Amniotic stem cell (primary cell): ENCODE data around the gene DKC1.

Experiments
- DNase-seq: peaks from one replicate; lab custom pipeline; 2025; lab: John Stamatoyannopoulos, UW

DKC1 gene

DNA sequence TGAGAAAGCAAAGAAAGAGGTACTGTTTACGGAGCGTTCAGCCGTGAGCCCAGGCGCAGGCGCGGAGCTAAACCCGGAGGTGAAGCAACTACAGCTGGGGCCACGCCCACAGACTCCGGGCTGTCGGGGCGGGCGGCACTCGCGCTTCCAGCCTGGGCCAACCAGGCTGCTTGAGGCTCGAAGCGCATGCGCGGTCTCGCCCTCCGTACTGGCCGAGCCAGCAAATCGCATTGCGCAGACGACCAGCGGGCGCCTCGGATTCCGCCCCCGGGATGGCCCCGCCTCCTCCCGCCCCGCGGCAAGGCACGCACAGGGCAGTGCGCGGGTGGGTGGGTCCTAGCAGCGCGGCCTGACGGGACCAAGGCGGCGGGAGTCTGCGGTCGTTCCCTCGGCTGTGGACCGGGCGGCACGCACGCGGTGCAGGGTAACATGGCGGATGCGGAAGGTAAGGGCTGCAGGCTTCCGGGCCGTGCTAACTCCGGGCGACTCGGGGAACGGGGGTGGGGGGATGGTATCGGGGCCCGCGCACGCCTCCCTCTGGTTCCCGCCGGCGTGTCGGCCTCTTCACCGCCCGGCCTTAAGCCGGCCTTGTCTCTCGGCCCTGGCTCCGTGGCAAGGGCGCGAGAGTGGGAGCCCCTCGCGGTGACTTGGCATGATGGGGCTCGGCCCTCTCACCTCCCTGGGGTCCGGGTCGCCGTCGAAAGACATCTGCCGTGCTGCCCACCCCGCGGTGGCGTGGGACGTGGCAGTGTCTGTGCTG lies at the start of gene DKC1:
TSS of gene DKC1 (plus strand) at position 328 of the 760 bp plus-strand sequence. CDS start at position 430, 102 bp downstream.
- peak; percentile 80 for DNase-seq

DNA sequence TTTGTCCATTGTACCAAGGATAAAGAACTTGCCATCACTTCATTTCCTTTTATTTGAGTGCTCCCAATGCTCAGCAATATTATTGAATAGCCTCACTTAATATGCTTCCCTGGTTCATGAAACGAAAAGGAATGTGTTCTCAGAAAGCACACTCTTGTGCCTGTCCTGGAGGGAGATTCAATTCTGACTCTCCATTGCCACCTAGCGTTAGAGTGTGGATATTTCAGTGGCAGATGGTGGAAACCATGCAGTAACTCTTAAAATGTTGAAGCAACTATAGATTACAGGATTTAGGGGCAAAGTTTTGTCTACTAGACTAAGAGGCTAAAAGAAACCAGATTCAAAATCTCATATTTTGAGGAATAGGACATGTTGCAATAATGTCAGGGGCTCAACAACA lies 47.7 kb upstream of the DKC1 start:
- DNase-seq = peak; percentile 0

DNA sequence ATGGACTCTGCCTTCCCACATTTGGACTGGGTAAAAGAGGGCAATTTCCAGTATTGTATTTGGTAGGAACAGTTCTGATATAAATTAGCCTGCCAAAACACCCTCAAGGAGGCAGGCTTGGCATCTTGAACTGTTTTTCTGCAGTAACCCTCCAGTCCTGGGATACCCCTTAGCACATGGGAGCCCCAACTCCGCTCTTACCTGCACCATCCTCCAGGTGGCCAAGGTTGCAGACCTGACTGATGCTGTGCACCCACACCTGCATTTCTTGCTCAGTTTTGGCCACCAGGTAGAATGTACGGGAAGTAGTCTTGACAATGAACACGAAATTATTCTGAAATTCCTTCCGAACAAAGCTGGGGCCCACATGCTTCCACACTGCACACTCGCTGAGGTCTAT lies 46.8 kb upstream of the DKC1 start:
- no peak for DNase-seq

DNA sequence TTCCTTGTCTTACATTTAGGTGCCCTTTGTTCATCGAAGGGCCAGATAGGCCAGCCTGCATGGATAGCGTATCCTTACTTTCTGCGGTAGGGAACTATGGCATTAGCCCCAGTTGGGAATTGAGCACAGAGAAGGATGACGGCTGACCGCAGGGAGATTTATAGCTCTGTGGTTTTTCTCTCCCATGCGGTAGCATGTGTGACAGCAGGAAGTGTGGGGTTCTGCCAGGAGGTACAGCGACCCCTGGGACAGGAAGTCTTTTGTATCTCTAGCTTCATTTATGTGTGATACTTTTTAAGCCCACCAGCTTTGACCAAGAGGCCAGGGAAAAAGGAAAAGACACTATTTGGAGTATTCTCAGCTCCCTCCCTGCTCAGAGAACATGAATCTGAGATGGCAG lies 44.8 kb upstream of the DKC1 start:
- DNase-seq = no peak

DNA sequence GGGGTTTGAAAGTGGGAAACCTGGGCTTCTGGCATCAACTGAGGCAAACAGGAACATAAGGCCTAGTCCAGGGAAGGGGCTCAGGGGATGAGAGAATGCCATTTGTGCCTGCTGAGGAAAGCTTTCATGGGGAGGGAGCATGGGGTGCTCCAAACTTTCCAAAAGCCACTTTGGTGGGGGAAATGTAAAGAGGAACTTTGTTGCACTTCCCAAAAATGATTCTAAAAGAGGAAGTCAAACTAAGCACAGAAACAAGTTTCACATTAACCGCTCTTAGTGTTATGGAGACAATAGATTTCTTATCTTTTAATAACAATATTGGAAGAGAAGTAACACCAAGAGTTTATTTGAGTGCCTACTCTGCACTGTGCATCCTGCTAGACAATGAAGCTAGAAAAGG lies 44.0 kb upstream of the DKC1 start:
- no peak for DNase-seq

DNA sequence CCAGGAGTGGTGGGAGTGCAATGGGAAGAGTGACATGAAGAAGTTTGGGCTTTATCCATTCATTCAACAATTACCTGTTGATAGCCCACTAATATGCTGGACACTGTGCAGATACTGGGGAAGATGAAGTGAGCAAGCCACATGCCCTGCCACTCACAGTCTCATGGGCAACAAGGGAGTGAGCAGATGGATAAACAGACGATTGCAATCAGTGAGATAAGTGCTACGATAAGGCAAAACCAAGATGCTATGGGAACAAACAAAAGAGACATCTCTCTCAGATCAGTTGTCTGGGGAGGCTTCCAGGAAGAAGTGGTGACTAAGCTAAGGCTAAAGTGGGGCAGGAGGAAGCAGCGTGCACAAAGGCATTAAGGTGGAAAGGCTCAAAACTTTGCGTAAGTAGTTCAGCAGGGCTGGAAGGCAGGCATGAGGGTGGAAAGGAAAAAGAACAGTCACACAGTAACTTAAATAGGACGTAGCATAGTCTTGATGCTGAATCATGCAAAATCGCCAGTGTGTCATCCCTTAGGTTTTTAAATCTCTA lies 43.5 kb upstream of the DKC1 start:
- no peak for DNase-seq

DNA sequence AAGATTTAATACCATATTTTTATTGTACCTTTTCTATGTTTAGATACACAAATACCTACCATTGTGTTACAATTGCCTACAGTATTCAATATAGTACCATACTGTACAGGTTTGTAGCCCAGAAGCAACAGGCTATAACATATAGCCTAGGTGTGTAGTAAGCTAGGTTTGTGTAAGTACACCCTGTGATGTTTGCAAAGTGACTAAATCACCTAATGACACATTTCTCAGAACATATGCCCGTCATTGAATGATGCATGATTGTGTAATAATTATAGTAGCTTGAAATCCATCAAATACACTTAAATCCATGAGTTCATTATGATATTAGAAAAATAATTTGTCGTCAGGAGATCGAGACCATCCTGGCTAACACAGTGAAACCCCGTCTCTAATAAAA lies 42.6 kb upstream of the DKC1 start:
- no peak for DNase-seq

DNA sequence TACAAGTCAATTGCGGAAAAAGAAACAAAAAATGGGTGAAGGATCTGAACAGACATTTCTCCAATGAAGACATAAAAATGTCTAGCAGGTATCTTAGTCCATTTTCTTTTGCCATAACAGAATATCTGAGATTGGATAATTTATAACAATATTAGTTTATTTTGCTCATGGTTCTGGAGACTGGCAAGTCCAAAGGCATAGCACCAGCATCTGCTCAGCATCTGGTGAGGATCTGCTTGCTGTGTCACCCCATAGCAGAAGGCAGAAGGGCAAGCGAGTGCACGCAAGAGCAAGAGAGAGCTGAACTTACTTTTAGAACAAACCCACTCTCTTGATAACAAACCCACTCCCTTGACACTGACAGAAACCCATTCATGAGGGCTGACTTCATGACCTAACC lies 41.5 kb upstream of the DKC1 start:
- DNase-seq = no peak

DNA sequence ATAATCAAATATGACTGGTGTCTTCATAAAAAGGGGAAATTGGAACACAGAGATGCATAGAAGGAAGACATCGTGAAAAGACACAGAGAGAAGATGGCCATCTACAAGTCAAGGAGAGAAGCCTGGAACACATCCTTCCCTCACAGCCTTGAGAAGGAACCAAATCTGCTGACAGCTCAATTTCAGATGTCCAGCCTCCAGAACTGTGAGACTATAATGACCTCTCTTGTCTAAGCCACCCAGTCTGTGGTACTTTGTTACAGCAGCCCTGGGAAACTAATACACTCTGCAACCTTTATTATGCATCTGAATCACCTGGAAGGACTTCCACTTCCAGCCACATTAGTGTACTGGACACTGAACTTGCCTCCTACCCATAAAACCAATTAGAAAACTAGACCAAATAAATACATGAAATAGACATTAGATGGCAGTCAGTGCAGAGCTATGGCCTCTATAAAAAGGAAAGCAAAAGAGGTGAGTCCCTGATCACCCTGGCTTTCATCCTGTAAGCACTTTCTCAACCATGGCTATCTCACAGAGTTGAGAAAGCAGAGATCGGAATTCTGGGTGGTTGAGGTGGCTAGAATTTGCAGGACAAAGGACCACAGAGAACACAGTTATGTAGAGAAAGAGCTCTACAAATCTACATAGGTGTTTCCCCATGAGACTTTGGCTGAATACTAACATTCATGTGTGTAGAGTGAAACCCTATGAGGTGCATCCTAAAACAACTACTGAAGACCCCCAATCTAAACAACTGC lies 37.5 kb upstream of the DKC1 start:
- no peak for DNase-seq

DNA sequence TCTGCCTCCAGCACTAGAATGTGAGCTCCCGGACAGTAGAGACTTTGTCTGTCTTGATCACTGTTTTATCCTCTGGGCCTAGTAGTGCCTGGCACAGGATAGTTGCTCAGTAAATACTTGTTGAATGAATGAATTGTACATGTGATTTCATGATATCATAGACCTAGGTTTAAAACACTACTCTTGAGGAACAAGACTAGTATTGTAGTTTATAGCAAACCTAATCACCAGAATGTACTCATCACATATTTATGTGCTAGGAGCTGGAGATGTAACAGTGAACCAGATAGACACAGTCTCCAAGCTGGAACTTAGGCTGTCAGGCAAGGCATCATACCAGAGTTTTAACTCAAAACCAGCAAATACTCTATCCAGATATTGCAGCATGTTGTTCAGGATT lies 35.2 kb upstream of the DKC1 start:
- no peak for DNase-seq

DNA sequence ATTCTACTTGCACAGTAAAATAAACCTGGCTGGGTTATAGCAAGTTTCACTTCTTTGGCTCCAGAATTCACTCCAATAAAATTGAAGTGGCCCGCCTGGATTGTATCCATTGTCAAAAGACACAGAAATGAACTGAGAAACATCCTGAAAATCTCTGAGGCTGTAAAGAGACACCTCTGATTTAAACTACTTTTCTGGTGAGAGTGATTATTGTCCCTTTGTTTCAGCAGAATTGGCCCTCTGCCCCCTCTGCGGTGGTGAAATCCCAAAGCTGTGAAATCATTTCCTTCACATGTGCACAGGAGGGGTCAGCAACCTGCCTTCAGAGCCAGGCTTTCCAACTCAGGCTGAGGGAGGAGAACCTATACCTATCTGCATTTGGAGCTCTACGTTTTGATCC lies 34.8 kb upstream of the DKC1 start:
- no peak for DNase-seq

DNA sequence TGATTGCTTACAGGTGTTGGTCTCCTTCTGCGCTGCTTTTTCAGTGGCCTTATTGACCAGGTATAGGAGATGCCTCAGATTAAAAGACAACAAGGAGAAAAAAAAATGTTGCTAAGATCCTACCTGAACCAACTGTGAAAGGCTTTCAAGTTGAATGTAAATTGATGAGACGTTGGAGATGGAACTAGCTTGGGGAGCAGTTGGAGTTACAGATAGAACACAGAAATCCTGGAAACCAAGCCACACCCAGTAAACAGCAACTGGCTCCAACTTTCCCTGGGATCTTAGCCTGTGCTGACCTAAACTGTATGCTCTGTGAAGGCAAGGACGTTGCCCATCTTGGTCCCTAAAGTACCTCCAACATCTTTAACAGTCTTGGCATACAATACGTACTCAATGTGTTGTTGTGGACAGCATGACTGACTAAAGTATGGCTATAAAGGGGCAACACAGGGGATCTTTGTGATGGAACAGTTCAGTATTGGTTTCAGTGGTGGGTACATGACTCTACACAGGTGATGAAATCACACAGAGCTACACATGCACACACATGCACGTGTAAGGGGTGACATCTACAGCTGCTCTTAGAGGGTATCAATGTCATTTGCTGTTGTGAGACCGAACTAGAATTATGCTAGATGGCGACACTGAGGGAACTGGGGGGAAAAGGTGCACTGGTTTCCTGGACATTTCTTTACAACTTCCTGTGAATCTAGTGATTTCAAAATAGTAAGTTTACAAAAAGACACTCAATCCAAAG lies 34.1 kb upstream of the DKC1 start:
- DNase-seq = no peak

DNA sequence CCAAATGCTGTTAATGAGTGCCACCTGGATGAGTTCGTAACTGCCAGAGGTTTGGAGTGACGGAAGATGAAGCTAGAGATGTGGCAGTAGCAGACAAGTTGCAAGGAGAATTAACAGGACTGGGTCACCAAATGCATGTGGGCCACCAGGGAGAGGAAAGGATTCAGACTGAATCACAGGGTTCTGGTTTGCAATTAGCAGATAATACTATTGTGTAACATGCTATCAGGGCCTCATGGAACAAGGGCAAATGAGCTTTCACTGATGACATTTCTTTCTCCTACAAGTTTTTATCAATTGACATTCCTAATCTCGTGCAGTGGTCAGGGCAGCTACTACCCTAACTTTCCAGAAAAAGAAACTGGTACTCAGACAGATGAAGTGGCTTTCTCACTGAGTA lies 33.2 kb upstream of the DKC1 start:
- no peak for DNase-seq

DNA sequence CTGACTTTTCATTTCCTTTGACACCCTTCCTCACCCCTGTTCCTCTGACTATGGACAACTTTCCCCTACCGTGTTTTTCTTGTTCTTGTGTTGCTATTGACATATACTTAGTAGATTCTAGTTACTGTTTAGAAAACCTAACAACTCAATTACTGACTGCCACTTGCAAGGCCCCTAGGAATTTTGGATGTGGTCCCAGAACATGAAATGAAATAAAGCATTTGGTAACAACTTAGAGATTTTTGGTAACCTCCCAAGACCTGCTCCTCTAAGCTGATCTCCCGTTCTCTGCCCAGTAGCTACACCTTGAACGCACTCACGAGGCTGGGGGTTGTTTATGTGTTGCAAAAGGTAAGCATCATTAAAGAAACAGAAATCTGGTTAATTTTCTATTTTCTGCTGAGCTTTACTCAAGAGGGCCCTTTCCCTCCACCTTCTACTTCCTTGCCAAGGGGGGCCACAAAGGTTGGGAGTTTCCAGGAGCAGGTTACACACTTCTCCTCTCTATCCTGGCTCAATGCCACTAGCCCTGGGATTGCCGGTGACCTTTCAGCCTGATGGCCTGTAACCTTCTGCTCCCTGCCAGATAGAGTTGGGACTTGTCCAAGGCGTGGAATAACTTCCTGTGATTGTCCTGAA lies 32.3 kb upstream of the DKC1 start:
- DNase-seq = no peak

DNA sequence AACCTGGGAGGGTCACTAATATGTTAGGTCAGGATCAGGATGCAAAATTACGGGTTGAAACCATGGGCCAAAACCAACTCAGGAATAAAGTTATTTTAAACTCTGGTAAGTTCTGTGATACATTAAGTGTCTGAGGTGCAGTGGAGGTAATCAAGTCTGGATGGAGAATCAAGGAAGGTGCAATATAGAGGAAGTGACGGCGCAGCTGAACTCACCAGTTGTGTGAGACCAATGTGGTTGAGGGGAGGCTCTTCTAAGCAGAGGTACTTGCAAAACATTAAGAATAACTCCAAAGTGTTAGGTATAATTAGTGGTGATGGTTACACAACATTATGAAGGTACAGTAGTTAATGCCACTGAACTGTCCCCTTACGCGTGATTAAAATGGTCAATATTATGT lies 31.5 kb upstream of the DKC1 start:
- no peak for DNase-seq

DNA sequence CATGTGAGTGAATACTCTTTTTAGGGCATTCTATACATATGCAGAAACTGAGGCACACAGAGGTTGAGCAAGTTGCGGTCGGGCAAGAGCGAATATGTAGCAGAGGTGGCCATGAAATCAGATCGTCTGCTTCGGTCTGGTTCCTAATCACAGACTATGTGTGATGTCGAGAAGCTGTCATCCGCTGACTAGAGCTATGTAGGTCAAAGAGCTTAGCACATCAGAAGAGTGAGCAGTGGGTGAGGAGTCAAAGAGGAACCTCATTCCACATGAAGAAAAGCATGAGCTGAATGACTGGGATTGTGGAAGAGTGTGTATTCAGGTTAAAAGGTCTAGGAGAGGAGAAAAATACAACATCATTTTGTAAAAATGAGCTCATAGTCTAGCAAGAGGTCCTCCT lies 30.8 kb upstream of the DKC1 start:
- no peak for DNase-seq

DNA sequence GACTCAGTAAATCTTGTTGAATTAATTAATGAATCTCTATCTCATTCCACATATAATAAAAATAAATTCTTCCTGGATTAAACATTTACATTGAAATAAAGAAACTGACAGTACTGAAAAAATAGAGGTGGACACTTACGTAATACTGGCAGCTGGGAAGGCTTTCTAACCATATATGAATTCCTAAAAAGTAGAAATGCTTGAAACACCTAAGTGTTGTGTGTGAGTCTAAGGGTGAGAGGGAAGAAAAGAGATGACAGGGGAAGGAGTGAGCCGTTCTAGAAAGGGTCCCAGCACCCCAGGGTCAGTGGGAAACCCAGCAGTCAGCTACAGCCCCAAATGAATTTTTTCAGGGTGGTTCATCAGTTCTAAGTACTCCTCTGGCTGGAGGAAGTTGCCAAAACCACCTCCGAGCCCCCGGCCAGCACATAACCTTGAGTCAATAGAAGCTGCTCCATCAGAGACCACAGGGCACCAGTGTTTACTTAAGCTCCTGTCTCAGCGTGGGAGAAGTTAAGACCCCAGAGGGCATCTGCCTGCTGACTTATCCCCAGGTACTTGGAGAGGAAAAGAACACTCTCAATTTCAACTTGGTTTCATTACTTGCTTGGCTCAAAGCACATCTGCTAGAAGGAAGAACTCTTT lies 30.1 kb upstream of the DKC1 start:
- no peak for DNase-seq

DNA sequence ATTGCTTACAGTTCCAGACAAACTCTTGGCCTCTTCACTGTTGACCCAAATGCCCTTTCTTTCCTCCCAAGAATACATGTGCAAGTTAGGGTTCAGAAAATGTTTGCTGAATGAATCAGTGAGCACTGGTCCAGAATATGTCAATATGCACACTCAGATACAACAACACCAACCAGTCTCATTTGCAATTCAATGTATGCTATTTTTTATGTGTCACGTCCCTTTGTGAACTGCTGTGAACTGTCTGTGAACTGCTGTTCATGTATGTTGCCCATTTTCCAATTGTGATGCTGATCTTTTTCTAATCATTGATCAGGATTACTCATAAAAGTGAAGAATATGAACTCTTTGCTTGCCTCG lies 29.6 kb upstream of the DKC1 start:
- DNase-seq = no peak

DNA sequence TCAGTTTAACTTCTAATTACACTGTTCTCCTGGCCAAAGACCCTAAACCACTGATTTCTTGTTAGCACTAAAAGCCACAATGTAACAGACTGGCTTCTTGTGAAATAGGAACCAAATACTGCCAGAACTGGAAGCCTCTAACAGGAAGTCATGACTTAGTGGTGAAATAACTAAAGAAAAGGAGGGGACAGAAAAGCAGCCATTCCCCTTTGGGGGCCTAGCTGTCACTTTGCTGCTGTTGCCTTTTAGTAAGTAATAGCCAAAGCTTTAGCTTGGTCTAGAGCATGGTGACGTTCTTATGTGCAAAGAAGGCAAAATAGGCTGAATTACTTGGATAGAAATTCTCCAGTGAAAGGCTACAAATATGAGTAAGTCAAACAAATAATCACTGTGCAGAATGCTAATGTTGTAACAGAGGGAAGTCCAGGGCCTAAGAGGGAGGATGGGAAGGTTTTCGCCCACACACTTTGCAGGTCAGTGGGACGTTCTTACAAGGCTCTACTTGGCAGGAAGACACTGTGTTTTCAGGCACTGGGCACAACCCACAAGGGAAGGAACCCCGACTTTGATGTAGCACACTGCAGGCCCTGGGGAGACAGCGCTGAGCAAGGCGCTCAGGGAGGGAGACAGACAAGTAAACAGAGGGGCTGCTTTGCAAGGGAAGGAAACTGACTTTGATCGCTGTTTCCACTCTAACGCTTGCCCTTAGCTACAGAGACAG lies 28.4 kb upstream of the DKC1 start:
- DNase-seq = no peak

DNA sequence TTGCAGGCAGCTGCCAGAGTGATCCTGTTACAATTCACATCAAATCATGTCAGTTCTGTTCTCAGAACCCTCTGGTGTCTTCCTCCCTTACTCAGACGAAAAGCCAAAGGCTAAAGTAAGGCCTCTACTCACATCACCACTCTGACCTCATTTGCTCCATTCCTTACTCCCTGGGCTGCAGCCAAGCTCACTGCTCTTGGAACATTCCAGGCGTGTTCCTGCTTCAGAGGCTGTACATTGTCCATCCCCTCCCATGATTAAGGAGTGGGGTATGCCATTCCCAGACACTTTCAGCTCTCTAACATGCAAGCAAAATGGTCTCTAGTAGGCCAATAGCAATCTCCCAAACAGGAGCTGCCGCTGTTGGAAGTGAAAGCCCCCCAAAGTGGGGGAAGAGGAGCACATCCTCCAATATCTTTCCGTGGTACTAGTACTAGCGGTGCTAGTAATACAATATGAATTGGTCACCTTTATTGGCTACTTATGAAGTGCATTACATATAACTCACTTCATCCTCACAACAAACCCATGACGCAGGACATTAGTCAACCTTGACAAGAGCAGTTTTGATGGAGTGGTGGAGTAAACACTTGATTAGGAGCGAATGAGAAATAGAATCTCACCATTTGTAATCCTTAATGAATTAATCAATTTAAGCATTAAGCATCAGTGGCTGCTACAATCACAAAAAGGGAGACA lies 26.8 kb upstream of the DKC1 start:
- DNase-seq = peak; percentile 16
